Lung microvascular endothelial cell (primary cell): ENCODE data around the gene MTCL3.

Source experiments
- DNase-seq, 2 donors: peaks; one replicate each; pipeline versions ENCODE4 v3.0.0 to v3.0.0-alpha.2; 2010; ENCODE audit warnings: low read depth in 2 of 2

Gene MTCL3

DNA sequence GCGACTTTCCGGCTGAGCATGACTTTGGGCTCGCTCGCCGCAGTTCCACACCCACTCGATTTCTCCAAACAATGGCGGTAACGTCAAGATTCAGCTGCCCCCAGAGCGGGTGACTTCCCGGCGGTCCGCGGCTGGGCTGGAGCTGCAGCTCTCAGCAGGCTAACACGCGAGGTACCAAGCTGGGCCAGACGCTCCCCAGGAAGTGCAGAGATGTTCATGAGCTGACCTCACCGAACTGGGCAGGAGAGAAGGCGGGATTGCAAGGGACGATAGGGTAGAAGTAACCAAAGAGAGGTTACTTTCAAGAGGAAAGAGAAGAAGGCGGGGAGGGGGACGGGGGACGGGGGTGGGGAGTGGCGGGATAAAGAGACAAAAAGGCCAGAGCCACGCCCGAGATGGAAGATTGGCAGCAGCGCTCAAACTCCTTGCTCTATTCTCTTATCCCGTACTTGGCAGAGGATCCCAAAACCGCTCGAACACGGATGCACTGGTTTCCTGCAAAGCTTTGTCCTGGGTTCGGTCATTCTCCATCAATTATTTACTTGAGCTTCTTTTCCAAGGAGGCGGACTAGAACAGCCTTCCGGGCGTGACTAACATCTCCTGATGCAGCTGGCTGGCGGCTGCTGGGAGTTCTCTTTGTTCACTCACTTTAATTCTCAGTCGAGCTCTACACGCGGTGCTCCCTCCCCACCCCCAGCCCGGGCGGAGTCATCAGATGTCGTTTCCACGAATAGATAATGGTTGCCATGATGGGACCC lies at the start of gene MTCL3:
Gene MTCL3 (minus strand): TSS at position 626 of the 759 bp plus-strand sequence.
- DNase-seq = peak in 1 of 2 donors; percentile 45

DNA sequence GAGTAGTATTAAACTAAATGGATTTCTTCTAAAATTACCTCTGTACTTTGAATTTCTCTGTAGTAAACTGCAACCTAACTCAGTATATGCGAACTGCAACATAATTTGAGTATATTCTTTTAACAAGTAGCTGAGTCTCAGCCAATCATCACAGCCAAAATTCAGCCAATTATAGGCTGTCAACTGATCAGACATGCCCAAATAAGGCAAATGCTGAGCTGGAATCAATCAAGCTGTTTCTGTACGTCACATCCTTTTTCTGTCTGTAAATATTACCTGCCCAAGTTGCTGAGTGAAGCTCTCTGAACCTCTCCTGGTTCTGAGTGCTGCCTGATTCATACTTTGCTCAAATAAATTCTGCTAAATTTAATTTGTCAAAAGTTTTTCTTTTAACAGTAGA lies 48.3 kb upstream of the MTCL3 start:
- no peak for DNase-seq

GRCh38 chr6:127566651-127567050 lies 47.5 kb upstream of the MTCL3 start:
- DNase-seq = no peak

DNA sequence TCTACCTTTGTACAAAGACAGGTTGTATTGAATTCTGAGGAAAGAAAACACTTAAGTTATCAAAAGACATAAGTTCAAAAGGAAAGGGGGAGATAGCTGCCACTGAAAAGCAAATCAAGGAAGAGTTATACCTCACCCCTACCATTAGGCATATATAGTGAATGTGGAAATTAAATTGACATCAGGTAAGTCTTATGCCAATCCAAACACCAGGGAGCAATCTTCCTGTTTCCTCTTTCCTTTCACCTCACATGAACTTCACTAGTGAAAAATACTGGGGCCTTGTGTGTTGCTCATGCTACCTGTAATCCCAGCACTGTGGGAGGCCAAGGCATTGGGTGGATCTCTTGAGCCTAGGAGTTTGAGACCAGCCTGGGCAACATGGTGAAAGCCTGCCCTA lies 47.0 kb upstream of the MTCL3 start:
- DNase-seq = peak in 1 of 2 donors; percentile 75

DNA sequence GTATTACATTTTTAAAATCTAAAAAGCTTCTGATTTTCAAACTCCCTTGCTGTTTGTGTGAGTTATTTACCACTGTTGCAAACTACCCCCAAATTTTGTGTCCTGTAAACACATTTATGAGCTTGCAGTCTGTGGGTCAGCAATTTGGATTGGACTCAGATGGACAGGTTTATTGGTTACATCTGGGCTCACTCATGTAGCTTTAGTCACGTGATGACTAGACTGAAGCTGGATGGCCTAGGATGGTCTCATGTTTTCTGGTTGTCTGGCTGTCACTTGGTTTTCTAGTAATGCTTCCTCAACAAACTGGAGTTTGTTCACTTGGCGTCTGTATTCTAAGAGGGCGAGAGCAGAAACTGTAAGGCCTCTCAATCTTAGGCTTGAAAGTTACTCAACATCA lies 45.6 kb upstream of the MTCL3 start:
- DNase-seq = no peak

GRCh38 chr6:127561660-127562059 lies 42.5 kb upstream of the MTCL3 start:
- DNase-seq = peak in 1 of 2 donors; percentile 11

- DNase-seq = peak; percentile 10 to 54
Observed at GRCh38 chr6:127554435-127555006, 35.4 kb upstream of the MTCL3 start.

DNA sequence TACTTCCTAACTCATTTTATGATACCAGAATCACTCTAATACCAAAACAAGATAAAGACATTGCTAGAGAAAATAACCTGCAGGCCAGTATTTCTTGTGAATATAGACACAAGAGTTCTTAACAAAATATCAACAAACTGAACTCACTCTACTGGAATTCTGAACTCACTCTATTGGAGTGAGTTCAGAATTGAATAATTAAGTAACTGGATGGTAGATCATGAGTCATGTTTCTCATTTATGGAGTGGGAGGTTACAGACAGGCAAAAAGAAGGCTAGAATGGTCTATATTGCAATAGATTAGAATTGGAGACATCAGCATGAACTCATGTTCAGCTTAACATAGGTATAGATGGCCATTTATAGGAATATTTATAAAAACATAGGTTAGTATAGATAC lies 31.3 kb upstream of the MTCL3 start:
- no peak for DNase-seq

GRCh38 chr6:127547904-127548649 lies 28.9 kb upstream of the MTCL3 start:
- DNase-seq = no peak

DNA sequence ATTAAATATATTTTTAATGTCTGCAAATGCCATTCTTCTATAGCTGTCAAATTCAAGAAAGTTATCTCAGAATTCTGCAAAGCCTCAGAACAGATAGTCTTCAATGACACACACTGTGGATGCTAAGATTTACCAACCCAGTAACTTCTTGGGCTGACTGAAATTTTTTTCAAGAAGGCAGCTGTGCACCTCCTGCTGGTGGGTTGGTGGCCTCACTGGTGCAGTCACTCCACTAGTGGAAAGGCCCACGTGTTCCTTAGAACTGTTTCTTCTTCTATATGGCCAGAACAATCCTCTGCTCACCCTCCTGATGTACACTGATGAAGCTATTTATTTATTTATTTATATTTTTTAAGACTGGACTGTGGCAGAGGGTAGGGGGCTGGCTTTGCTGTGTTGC lies 28.1 kb upstream of the MTCL3 start:
- DNase-seq = no peak

- peak; percentile 39 to 44 for DNase-seq
Observed at GRCh38 chr6:127539272-127539671, 20.1 kb upstream of the MTCL3 start.

GRCh38 chr6:127538750-127539264 lies 19.7 kb upstream of the MTCL3 start:
- no peak for DNase-seq

DNA sequence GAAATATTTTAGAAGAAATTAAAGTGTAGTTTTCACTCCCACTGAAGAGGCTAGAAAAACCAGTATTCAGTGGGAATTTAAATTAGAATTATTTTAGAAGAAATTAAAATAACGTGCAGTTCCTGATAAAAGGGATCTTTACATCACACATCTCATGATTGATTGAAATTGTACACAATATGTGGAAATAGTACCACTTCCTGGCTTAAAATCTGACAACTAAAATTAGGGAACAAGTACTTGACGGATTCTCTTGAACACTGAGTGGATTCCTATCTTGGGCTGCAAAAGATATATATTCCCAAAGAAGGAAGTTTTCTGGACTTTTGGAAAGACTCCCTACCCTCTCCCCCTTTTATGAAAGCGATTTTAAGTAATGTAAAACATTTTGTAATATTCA lies 14.6 kb upstream of the MTCL3 start:
- no peak for DNase-seq

DNA sequence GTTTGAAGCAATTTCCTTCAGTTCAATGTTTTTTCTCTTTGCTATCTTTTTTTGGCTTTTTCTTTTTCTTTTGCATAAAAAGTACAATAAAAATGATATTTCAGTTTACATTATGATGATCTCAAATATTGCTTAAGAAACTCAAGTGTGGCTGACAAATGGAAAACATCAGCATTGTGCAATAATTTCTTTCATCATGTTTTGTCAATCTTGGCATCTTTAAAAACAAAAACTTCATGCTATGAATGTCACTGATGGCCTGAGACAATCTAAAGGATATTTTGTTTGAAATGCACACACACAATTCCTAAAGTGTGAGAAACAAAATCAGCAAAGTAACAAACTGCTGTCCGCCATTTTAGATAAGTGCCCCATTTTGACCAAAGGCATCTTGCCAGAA lies 13.9 kb upstream of the MTCL3 start:
- DNase-seq = no peak

DNA sequence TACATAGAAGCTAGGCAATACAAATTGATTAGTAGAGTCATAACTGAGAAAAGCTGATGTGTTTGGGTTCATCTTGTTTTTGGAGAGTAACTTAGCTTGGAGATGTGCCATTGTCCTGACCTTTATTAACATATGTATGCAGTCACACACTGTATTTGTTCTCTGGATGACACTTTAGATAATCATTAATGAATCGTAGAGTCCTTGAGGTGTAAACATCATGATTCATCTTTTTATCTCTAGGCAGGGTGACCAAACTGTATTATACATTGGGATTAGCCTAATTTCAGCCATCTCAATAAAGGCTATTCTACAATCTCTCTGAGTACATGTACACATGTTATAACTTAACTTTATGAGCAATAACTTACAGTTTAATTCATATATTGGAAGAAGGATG lies 3.6 kb upstream of the MTCL3 start:
- DNase-seq = no peak

DNA sequence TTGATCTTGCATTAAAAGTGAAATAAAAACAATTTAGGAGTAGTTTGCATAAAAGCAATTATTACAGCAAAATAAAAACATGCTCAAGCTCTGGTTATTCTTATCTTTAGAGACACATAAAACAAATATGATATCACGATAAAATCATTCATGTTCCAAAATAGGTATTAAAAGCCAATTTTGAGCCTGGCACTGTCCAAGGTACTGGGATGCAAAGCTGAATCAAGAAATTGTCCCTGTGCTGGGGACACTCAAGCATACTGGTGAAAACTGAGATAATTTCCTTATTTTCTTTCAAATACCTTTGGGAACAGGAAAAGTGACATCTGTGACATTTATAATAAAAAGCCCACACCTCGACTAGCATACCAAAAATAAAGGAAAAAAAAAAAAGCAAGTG lies 931 bp upstream of the MTCL3 start:
- peak; percentile 11 to 30 for DNase-seq

DNA sequence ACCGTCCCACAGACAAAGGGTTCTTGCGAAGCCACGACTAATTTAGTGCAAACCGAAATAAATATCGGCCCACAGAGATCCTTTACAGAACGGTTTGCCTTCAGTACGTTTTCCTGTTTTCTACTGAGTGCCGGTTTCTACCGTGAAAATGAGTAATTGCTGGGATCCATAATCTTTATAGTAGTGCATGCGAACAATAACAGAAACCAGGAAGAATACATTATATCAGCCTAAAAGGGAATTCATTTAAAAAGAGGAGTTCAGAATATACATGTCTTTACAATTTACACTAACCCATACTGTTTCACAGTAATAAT lies 292 bp upstream of the MTCL3 start:
- no peak for DNase-seq

DNA sequence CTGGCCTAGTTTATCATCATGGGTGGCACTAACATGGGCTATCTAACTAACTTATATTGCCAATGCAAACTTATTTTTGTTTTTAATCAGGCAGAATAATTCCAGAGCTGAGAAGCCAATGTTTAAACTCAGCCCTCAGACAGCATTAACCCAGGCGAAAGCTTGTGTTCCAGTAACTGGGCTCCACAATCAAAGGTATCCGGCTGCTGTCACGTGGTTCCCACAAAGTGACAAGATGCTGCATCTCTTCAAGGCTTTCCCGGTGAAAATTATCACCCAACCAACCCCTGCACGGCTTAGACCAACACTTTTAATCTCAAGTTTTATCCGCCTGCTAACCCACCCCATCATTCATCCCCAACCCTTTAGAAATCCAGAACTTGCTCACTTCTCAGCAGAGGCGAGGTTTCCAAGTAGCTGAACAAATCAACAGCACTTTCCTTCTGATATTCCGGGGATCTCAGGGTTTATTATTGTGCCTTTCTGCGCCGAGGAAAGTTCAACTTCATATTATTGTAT lies 885 bp downstream of the MTCL3 start:
- DNase-seq = no peak

DNA sequence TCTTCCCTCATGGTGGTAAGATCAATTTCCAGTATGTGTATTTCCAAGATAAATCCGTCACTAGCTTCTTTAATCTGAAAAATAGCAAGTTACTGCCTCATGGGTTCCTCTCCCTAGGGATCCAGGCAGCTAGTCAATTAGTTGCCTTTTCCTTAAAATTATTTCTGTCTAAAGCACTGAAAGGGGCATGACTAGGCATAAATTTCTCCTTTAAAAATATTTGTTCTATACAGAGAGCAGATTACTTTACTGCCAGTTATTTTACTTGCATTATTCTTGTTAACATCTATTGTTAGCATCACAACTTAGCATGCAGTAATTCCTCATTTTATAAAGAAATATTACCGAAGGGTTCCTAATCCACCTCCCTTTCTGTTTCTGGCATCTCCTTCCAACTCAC lies 1.4 kb downstream of the MTCL3 start:
- no peak for DNase-seq

- peak; percentile 35 to 36 for DNase-seq
Observed at GRCh38 chr6:127516662-127517273, 2.4 kb downstream of the MTCL3 start.

GRCh38 chr6:127515794-127516661 lies 3.1 kb downstream of the MTCL3 start:
- peak; percentile 2 to 8 for DNase-seq
